ENCODE data around the gene GNGT2.

GNGT2 gene

DNA sequence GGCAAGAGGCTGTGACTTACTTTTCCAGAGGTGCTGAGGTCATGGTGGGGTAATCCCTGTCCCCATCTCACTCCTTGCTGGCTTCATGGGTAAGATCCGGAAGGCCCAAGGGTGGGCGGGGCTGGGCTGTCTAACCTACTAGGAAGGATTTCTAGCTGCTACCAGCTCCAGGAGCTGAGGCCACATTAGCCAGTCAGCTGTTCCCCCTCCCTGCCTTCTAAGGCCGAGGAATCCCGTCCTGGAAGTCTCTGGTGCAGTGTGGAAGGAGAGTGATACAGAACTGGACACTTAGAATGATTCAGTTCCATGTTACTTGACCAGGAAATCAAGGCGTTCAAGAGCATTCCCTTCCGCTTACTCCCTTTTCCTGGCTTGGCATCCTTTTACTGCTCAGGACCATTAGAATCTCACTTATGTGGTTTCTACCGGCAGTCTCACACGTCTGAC is 8.9 kb downstream of the GNGT2 start:
- Histone ChIP-seq H3K9me3 (ENCODE audit: control insufficient read depth, low read length) (no peaks in the 10 kb centered on the region), H3K4me1 (ENCODE audit: control insufficient read depth, insufficient read depth, low read length, poor library complexity, severe bottlenecking) (peaks cover 14% of the 10 kb centered on the region), H3K36me3 (ENCODE audit: control insufficient read depth, insufficient read depth, low read length) (no peaks in the 10 kb centered on the region), H3K4me3 (ENCODE audit: extremely low read depth, insufficient read depth, low read length, poor library complexity, severe bottlenecking) (no peak overlapping the region), H3K27ac (ENCODE audit: low read depth, low read length, severe bottlenecking) (no peak overlapping the region)
- 92 to 94% methylated on average over 4 of the region's 8 CpGs for WGBS, 2 experiments (ENCODE audit: insufficient coverage in 2 of 2)

DNA sequence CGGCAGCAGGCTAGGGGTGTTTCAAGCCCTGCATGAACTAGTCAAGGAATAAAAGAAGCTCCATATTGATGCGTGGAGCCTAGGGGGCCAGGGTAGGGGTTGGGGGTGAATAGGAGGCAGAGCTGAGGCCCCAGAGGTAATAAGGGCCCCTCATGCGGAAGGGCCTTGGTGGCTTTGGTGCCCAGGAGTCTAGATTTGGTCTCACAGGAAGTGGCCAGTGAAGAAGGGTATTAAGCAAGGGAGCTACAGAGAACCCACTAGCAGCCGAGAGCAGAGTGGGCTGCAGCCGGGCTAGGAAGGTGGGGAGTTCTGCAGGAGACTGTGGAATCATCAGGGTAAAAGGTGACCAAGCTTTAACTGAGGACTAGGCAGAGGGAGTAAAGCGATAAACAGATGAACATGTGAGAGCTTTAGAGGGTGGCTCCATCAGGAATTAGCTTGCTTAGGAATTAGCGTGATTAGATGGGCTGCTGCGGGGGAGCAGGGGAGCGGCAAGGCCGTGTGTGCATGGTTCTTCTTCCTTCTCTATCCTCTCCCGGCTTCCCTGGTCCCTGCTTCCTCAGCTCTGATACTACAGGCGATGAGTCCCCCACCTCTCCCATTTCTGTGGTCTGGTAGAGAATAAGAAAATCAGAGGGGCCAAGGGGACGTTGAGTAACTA is 9.8 kb downstream of the GNGT2 start:
- peaks cover 14% of the 10 kb centered on the region for H3K4me1 ChIP-seq (ENCODE audit: control insufficient read depth, insufficient read depth, low read length, poor library complexity, severe bottlenecking)
- H3K4me3 ChIP-seq (ENCODE audit: extremely low read depth, insufficient read depth, low read length, poor library complexity, severe bottlenecking), result no peak overlapping the region
- no peak overlapping the region for H3K27ac ChIP-seq (ENCODE audit: low read depth, low read length, severe bottlenecking)
- H3K9me3 ChIP-seq (ENCODE audit: control insufficient read depth, low read length), result no peaks in the 10 kb centered on the region
- H3K36me3 ChIP-seq (ENCODE audit: control insufficient read depth, insufficient read depth, low read length), result no peaks in the 10 kb centered on the region
- 94 to 95% methylated on average over 7 to 12 of the region's 13 CpGs for WGBS, 2 experiments (ENCODE audit: insufficient coverage in 2 of 2)

GRCh38 chr17:49198211-49198610 is 12.2 kb downstream of the GNGT2 start:
- no peaks in the 10 kb centered on the region for H3K9me3 ChIP-seq (ENCODE audit: control insufficient read depth, low read length)
- no peaks in the 10 kb centered on the region for H3K36me3 ChIP-seq (ENCODE audit: control insufficient read depth, insufficient read depth, low read length)
- H3K4me3 ChIP-seq (ENCODE audit: extremely low read depth, insufficient read depth, low read length, poor library complexity, severe bottlenecking), result no peak overlapping the region
- peaks cover 14% of the 10 kb centered on the region for H3K4me1 ChIP-seq (ENCODE audit: control insufficient read depth, insufficient read depth, low read length, poor library complexity, severe bottlenecking)
- no peak overlapping the region for H3K27ac ChIP-seq (ENCODE audit: low read depth, low read length, severe bottlenecking)
- 75 to 80% methylated on average over 1 to 2 of the region's 2 CpGs for WGBS, 2 experiments (ENCODE audit: insufficient coverage in 2 of 2)

DNA sequence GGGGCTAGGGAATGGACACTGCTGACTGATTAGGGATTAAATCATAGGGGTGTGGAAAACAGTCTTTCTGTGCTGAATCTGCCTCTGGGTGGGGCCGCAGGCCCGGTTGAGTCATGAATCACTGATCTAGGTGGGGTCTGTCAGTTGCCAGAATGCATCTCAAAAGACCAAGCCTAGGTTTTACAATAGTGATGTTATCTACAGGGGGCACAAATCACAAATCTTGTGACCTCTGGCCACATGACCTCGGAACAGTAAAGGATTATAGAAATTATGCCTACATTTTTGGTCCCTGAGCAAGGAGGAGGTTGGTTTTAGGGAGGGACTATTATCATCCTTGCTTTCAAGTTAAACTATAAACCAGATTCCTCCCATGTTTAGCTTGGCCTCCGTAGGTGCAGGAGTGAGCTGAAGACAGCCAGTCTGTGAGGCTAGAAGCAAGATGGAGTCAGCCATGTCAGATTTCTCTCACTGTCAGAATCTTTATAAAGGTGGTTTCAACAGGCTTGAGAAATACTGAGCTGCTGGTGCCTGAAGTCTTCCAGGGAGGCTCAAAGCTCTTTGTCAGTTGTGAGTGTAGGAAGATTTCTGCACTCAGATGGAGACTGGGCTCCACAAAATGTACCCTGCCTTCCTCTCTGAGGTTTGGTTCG is 12.9 kb downstream of the GNGT2 start:
- 66 to 100% methylated on average over 1 to 4 of the region's 5 CpGs for WGBS, 2 experiments (ENCODE audit: insufficient coverage in 2 of 2)
- peaks cover 14% of the 10 kb centered on the region for H3K4me1 ChIP-seq (ENCODE audit: control insufficient read depth, insufficient read depth, low read length, poor library complexity, severe bottlenecking)
- no peaks in the 10 kb centered on the region for H3K36me3 ChIP-seq (ENCODE audit: control insufficient read depth, insufficient read depth, low read length)
- H3K27ac ChIP-seq (ENCODE audit: low read depth, low read length, severe bottlenecking), result no peak overlapping the region
- no peaks in the 10 kb centered on the region for H3K9me3 ChIP-seq (ENCODE audit: control insufficient read depth, low read length)
- H3K4me3 ChIP-seq (ENCODE audit: extremely low read depth, insufficient read depth, low read length, poor library complexity, severe bottlenecking), result no peak overlapping the region

GRCh38 chr17:49196520-49196919 is 13.9 kb downstream of the GNGT2 start:
- Histone ChIP-seq H3K4me3 (ENCODE audit: extremely low read depth, insufficient read depth, low read length, poor library complexity, severe bottlenecking) (no peak overlapping the region), H3K27ac (ENCODE audit: low read depth, low read length, severe bottlenecking) (no peak overlapping the region), H3K9me3 (ENCODE audit: control insufficient read depth, low read length) (no peaks in the 10 kb centered on the region), H3K4me1 (ENCODE audit: control insufficient read depth, insufficient read depth, low read length, poor library complexity, severe bottlenecking) (peaks cover 7% of the 10 kb centered on the region), H3K36me3 (ENCODE audit: control insufficient read depth, insufficient read depth, low read length) (no peaks in the 10 kb centered on the region)
- 83 to 100% methylated on average over 1 of the region's 3 CpGs for WGBS, 2 experiments (ENCODE audit: insufficient coverage in 2 of 2)

- Histone ChIP-seq H3K27ac (ENCODE audit: low read depth, low read length, severe bottlenecking) (no peak overlapping the region), H3K4me3 (ENCODE audit: extremely low read depth, insufficient read depth, low read length, poor library complexity, severe bottlenecking) (no peak overlapping the region), H3K36me3 (ENCODE audit: control insufficient read depth, insufficient read depth, low read length) (no peaks in the 10 kb centered on the region), H3K9me3 (ENCODE audit: control insufficient read depth, low read length) (no peaks in the 10 kb centered on the region), H3K4me1 (ENCODE audit: control insufficient read depth, insufficient read depth, low read length, poor library complexity, severe bottlenecking) (peaks cover 5% of the 10 kb centered on the region)
- WGBS, 2 experiments (ENCODE audit: insufficient coverage in 2 of 2), result no CpG with 5 or more reads among the region's 4 CpGs
Observed at GRCh38 chr17:49195751-49196150, 14.6 kb downstream of the GNGT2 start.

DNA sequence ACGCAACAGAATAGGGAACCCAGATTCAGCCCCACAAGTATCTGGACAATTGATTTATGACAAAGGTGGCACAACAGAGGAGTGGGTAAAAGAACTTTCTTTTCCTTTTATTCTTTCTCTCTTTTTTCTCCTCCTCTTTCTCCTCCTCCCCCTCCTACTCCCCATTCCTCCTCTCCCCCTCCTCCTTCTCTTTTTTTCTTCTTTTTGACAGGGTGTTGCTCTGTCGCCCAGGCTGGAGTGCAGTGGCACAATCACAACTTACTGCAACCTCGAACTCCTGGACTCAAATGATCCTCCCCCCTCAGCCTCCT is 16.1 kb downstream of the GNGT2 start:
- Histone ChIP-seq H3K9me3 (ENCODE audit: control insufficient read depth, low read length) (no peaks in the 10 kb centered on the region), H3K36me3 (ENCODE audit: control insufficient read depth, insufficient read depth, low read length) (no peaks in the 10 kb centered on the region), H3K27ac (ENCODE audit: low read depth, low read length, severe bottlenecking) (no peak overlapping the region), H3K4me1 (ENCODE audit: control insufficient read depth, insufficient read depth, low read length, poor library complexity, severe bottlenecking) (no peaks in the 10 kb centered on the region), H3K4me3 (ENCODE audit: extremely low read depth, insufficient read depth, low read length, poor library complexity, severe bottlenecking) (no peak overlapping the region)
- WGBS, 2 experiments (ENCODE audit: insufficient coverage in 2 of 2), result 76 to 82% methylated on average over 2 to 3 of the region's 3 CpGs

GRCh38 chr17:49193513-49194296 is 16.7 kb downstream of the GNGT2 start:
- Histone ChIP-seq H3K4me3 (ENCODE audit: extremely low read depth, insufficient read depth, low read length, poor library complexity, severe bottlenecking) (peak overlapping the region; percentile 80), H3K36me3 (ENCODE audit: control insufficient read depth, insufficient read depth, low read length) (no peaks in the 10 kb centered on the region), H3K4me1 (ENCODE audit: control insufficient read depth, insufficient read depth, low read length, poor library complexity, severe bottlenecking) (no peaks in the 10 kb centered on the region), H3K9me3 (ENCODE audit: control insufficient read depth, low read length) (no peaks in the 10 kb centered on the region), H3K27ac (ENCODE audit: low read depth, low read length, severe bottlenecking) (peak overlapping the region; percentile 95)
- 21 to 22% methylated on average over 16 to 17 of the region's 21 CpGs for WGBS, 2 experiments (ENCODE audit: insufficient coverage in 2 of 2)

DNA sequence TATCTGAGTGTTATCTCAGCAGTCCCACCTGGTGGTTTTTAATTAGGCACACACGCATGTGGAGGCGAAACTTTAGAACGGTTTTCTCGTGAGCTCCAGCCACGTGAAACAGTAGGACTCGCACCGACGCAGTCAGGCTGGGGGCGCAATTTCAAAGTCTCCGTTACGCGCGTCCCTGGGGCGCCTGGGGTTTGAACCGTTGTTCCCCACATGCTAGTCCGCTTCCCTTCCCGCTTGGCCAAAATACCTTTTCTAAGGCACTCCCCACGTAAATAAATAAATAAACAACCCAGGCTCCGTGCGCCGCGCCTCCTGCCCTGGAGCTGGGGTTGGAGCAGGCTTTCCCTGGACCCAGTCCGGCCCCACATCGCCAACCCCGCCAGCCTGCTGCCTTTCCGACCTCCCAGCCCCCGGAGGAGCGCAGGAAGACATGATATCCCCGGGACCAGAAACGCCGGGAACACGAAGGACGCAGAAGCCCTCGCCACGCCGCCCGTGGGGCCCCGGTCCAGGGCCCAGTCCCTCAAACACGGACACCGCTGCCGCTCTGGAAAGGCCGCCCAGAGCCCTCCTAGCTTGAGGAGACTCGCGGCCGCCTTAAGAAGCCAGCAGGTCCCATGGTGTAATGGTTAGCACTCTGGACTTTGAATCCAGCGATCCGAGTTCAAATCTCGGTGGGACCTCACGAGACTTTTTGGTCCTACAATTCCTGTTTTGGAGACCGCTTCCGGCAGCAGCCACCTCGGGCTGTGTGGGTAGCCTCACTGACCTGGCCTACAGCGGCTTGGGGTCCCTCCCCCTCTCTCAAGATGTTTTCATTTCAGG is 18.2 kb downstream of the GNGT2 start:
- H3K36me3 ChIP-seq (ENCODE audit: control insufficient read depth, insufficient read depth, low read length), result no peaks in the 10 kb centered on the region
- peak overlapping the region; percentile 80 for H3K4me3 ChIP-seq (ENCODE audit: extremely low read depth, insufficient read depth, low read length, poor library complexity, severe bottlenecking)
- 1% methylated on average over 40 to 50 of the region's 53 CpGs for WGBS, 2 experiments (ENCODE audit: insufficient coverage in 2 of 2)
- H3K4me1 ChIP-seq (ENCODE audit: control insufficient read depth, insufficient read depth, low read length, poor library complexity, severe bottlenecking), result no peaks in the 10 kb centered on the region
- H3K9me3 ChIP-seq (ENCODE audit: control insufficient read depth, low read length), result no peaks in the 10 kb centered on the region
- peak overlapping the region; percentile 95 for H3K27ac ChIP-seq (ENCODE audit: low read depth, low read length, severe bottlenecking)

- peak overlapping the region; percentile 80 for H3K4me3 ChIP-seq (ENCODE audit: extremely low read depth, insufficient read depth, low read length, poor library complexity, severe bottlenecking)
- H3K27ac ChIP-seq (ENCODE audit: low read depth, low read length, severe bottlenecking), result peak overlapping the region; percentile 95
- H3K9me3 ChIP-seq (ENCODE audit: control insufficient read depth, low read length), result no peaks in the 10 kb centered on the region
- H3K36me3 ChIP-seq (ENCODE audit: control insufficient read depth, insufficient read depth, low read length), result no peaks in the 10 kb centered on the region
- 3 to 12% methylated on average over 4 of the region's 8 CpGs for WGBS, 2 experiments (ENCODE audit: insufficient coverage in 2 of 2)
- H3K4me1 ChIP-seq (ENCODE audit: control insufficient read depth, insufficient read depth, low read length, poor library complexity, severe bottlenecking), result no peaks in the 10 kb centered on the region
Observed at GRCh38 chr17:49191409-49191916, 18.9 kb downstream of the GNGT2 start.

Measured in mesodermal cell (in vitro differentiated cells).